SW480 (cell line): Measurements from ENCODE around the gene GABARAPL2.

Experiments
- DNase-seq: peaks from one replicate; pipeline ENCODE4 v3.0.0-alpha.2; 2016; ENCODE audit warnings: low spot score

The GABARAPL2 gene

GRCh38 chr16:75555213-75555706 is 10.9 kb upstream of the GABARAPL2 start:
- peak; percentile 92 for DNase-seq

- DNase-seq = peak; percentile 90
Measured at GRCh38 chr16:75555707-75556430, 10.3 kb upstream of the GABARAPL2 start, which contains the start of gene TMEM231. Gene TMEM231 (minus strand): TSS chr16:75556252. CDS start chr16:75556209, 43 bp downstream.

- no peak for DNase-seq
Measured at GRCh38 chr16:75556431-75556950, 9.7 kb upstream of the GABARAPL2 start.

- no peak for DNase-seq
Measured at GRCh38 chr16:75558846-75559401, 7.3 kb upstream of the GABARAPL2 start.

- DNase-seq = no peak
Measured at GRCh38 chr16:75559564-75560372, 6.4 kb upstream of the GABARAPL2 start.

- DNase-seq = no peak
Measured at GRCh38 chr16:75565640-75566039, 539 bp upstream of the GABARAPL2 start.

- DNase-seq = no peak
Measured at GRCh38 chr16:75566758-75567255, 628 bp downstream of the GABARAPL2 start.

- no peak for DNase-seq
Measured at GRCh38 chr16:75567911-75568310, 1.7 kb downstream of the GABARAPL2 start.

- DNase-seq = no peak
Measured at GRCh38 chr16:75570396-75571065, 4.4 kb downstream of the GABARAPL2 start.

- DNase-seq = no peak
Measured at GRCh38 chr16:75572864-75573542, 6.8 kb downstream of the GABARAPL2 start.

GRCh38 chr16:75573955-75574354 is 7.8 kb downstream of the GABARAPL2 start:
- no peak for DNase-seq

GRCh38 chr16:75575958-75576357 is 9.8 kb downstream of the GABARAPL2 start:
- DNase-seq = no peak

GRCh38 chr16:75576384-75576811 is 10.2 kb downstream of the GABARAPL2 start:
- no peak for DNase-seq

GRCh38 chr16:75578212-75578611 is 12.0 kb downstream of the GABARAPL2 start:
- DNase-seq = no peak

GRCh38 chr16:75578725-75579124 is 12.5 kb downstream of the GABARAPL2 start:
- no peak for DNase-seq

- no peak for DNase-seq
Measured at GRCh38 chr16:75579281-75579834, 13.2 kb downstream of the GABARAPL2 start.

GRCh38 chr16:75584108-75584507 is 17.9 kb downstream of the GABARAPL2 start:
- no peak for DNase-seq

GRCh38 chr16:75588716-75589115 is 22.5 kb downstream of the GABARAPL2 start:
- no peak for DNase-seq

- no peak for DNase-seq
Measured at GRCh38 chr16:75589306-75589705, 23.1 kb downstream of the GABARAPL2 start.

GRCh38 chr16:75590920-75591843 is 25.0 kb downstream of the GABARAPL2 start:
- DNase-seq = no peak
